ENCODE data around the gene TMEM204.

TMEM204 gene

DNA sequence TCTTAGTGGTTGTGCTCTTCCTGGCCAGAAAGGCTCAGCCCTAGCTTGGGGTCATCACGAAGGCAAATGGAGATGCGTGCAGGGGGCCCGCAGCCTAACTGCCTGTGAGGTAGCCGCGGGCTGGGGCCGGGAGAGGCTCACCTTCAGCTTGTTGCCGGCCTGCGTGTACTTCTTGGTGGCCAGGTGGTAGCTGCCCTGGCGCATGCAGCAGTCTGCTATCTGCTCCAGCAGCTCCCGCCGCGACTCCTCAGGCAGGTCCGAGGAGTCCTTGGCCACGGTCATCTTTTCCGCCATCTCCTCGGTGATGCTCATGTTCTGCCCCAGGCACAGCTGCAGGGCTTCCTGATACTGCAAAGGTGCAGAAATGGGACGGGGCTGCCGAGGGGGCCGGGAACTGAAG, 13.0 kb upstream of the TMEM204 start:
- DNase-seq (ENCODE audit: low read depth in 2 of 2), result no peak

DNA sequence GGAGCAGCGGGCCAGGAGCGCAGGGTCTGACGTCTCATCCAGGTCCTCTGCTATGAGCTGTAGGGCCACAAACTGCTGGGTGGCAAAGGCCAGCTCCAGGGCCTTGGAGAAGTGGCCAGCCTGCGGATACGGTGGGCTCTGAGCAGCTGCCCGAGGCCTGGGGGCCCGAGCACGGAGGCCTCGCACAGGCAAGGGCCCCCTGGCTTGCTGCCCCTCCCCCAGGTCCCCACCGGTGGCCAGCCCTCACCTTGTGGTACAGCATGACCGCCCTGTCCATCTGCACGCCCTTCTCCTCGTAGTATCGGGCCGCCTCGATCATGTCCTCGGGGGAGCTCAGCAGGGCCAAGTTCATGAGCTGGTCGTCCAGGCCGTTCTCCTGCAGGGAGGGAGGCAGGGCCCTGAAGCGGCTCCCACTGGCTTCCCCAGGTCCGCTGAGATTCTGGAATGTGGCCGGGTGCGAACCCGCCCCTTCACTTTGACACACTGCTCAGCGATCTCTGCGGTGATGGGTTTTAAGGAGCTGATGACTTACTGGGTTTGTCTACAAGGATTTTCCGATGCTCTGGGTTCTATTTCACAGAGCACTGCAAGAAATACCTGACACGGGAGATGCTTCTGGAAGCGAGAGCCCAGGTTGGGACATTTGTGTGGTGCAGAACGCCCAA, 9.8 kb upstream of the TMEM204 start:
- DNase-seq (ENCODE audit: low read depth in 2 of 2), result no peak

DNA sequence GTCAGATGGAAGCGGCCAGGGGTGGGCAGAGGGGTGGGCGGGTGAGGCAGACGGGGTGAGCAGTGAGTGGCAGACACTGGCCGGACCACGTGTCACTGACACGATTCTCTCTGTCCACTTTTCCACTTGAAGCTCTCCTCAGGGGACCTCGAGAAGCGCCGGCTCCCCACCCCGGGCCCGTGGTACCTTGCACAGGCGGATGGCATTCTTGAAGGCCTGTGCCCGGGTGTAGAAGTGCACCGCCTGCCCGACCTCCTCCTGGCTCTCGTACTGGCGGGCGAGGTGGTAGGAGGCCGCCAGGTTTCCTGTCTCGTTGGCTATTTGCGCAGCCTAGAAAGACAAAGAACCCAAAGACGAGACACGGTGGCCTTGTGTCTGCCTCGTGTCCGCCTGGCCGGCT, 9.1 kb upstream of the TMEM204 start:
- DNase-seq (ENCODE audit: low read depth in 2 of 2), result no peak

DNA sequence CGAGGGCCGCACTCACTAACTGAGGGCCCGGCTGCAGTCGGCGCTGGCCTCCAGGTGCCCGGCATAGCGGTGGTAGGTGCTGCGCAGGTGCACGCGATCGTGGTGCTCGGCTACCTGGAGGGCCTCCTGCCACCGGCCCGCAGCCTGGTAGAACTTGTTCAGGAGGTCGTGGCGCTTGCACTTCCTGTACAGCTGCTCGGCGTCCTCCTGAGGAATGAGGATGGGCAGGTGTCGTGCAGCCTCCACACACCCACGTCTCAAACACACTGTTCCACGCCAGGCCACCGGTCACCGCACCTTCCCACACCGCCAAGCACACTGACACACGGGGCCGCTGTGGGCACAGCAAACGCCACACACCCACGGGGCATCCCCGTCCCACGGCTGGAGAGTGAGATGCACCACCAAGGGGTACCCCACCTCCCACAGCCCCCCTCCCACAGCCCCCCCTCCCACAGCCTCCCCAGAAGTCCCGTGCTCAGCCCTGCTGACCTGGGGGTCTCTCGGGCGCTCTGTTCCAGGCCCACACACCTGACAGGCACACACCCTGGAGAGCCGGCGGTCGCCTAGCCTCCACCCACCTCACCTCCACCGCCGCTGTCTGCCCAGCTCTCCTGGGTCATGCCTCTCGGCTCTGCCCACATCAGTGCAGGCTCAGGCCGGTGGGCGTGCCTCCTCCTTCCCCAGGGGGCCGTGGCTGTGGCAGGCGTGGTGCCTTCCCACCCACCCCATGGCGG, 7.4 kb upstream of the TMEM204 start:
- DNase-seq (ENCODE audit: low read depth in 2 of 2), result no peak

DNA sequence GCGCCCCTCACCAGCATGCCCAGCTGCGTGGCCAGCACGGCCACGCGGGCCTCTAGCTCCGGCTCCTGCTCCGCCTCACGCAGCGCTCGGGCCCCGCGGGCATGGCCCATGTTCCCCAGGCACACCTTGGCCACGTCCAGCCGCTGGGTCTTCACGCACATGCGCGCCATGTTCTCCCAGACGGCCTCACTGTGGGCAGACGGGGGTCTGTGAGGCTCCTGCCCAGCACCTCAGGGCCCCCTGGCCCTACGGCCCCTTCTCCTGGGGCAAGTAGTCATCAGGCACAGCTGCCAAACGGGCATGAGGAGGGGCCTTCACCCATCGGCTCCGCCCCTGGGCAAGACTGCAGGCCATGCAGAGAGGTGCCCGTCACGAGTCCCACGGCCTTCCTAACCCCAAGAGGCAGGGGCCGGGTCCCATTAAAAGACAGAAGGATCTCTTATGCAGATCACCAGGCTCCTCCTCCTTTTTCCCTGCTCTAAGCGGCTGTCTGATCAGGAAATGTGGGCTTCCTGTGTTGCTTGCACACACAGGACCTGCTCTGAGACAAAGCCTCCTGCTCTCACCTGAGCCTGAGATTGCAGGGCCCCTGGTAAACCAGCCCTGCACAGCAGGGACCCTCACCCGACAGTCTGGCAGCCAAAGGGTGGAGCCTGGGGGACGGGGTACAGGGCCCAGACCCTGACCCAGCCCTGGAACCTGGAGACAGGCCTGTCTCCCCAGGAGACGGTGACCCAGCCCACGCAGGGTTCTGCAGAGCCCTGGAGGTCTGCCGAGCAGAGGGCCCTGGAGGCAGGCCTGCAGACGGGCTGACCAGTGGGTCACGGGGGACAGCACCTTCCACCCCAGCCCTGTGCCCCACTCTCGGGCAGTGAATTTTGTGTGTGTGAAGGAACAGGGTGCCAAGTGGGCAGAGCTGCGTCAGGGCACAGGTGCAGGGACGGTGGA, 6.6 kb upstream of the TMEM204 start:
- DNase-seq (ENCODE audit: low read depth in 2 of 2), result no peak

DNA sequence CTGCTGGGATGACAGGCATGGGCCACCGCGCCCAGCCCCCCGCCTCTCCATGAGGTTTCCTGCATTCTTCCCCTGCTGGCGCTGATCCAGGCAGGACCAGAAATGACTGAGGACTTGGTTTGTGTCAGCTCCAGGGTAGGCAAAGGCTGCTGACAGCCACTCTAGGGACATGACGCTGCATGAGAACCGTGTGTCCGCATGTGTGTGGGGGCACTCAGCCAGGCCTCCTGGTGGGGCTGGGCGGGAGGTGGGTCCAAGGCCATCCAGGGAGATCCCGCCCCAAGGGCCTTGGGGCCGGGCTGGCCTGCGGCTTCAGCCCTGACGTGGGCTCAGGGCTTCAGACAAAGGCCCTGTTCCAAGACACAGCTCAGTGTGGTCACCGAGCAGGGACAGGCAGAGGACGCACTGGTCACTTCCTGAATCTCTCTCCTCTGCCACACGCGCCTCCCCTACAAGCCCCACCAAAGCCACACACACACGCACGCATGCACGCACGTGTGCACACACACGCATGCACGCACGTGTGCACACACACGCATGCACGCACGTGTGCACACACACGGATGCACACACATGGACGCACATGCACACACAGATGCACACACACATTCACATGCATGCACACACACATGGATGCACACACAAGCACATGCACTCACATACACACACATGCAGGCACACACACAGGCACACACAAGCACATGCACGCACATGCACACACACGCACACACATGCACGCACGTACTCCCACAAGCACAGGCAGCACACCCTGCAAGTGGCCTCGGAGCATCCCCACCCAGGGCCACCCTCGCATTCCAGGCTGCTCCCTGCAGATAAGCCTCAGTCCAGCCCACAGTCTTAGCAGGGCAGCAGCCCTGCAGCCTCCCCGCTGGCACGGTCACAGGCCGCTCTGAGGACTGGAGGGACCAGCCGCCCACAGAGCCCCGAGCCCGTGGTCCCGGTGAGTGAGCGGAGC, 5.3 kb upstream of the TMEM204 start:
- DNase-seq (ENCODE audit: low read depth in 2 of 2), result no peak

DNA sequence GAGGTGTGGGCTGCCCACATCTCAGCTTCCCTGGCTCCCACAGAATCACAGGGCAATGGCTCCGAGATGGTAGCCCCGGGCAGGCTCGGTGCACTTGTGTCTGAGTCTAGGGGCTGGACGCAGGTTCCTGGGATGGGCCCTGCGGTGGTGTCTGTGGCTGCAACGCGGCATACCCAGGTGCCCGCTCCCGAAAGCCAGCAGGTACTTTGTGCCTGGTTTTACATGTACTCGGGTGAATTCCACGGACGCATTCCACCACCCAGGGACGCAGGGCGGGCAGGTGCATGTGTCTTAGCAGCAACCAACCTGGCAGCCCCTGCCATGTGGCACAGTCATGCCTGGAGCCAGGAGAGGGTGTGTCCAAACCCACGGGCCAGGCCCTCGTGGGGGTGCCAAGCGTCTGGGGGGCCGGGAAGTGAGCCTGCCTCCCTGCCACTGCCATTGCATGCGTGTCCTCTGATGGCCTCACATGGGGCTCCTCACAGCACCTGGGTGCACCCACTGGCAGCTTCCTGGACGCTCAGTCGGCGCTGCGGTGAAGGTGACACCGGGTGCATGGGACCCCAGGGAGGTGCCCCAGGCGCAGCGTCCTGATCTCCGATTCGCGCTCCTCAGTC, 4.4 kb upstream of the TMEM204 start:
- no peak for DNase-seq (ENCODE audit: low read depth in 2 of 2)

DNA sequence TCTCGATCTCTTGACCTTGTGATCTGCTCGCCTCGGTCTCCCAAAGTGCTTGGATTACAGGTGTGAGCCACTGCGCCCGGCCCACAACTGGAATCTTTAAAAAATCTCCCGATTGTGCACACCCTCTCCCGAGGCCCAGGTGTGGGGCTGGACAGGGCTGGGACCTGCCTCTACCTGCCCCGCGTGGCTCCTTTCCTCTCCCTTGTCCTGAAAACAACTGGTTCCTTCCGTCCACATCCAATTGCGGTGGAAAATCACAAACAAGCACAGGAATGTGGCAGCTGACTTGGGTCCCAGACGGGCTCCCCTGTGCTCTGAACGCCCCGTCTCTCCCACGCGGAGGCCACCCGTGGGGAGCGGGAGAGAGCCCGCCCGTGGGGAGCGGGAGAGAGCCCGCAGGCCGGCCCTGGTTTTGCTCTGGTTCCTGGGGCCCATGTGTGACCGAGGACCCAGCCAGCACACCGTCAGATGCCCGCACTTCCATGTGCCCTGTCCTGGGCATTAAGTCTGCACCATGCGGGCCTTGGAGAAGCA, 3.0 kb upstream of the TMEM204 start:
- DNase-seq (ENCODE audit: low read depth in 2 of 2), result no peak

DNA sequence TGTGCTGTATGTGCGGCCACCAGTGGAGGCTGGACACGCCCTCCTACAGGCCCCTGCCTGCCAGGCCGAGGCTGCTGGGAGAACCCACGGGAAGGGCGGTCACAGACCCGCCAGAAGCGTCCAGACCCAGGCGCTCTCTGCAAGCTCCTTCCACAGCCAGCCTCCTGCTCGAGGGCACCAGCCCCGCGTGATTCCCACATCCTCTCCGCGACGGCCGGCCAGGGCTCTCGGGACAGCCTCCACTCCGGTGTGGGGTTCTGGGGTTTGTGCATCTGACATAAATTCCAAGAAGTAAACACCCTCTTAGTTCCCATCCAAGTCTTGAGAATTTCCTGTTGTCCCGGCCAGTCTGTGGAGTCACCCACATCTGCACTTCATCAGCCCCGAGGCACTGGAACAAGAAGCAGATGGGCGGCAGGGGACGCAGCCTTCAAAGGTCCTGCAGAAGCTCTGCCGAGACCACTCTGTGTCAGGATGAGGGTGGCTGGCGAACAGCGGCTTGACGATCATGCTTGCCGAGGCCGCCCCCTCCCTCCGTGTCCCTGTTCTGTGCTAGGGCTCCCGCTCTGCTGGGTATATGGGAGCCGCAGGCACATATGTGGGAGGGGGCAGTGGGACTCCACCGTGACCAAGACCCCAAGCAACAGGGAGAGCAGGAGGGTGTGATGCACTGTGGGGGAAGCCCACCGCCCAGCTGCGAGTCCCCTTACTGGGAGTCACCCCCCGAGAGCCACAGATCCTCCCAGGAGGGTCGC, 2.4 kb upstream of the TMEM204 start:
- DNase-seq (ENCODE audit: low read depth in 2 of 2), result no peak

DNA sequence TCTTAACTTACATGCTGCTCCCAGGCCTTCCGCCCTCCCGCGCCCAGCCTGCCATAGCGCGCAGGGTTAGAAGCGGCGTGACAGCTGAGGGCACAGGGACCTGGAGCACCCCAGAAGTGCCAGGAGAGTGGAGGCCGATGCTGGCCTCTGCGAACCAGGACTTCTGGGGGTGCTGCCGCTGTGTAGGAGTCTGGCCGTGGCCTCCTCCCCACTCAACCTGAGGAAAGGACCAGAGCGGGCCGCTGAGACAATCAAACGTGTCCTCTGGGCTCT, 1.9 kb upstream of the TMEM204 start:
- no peak for DNase-seq (ENCODE audit: low read depth in 2 of 2)

DNA sequence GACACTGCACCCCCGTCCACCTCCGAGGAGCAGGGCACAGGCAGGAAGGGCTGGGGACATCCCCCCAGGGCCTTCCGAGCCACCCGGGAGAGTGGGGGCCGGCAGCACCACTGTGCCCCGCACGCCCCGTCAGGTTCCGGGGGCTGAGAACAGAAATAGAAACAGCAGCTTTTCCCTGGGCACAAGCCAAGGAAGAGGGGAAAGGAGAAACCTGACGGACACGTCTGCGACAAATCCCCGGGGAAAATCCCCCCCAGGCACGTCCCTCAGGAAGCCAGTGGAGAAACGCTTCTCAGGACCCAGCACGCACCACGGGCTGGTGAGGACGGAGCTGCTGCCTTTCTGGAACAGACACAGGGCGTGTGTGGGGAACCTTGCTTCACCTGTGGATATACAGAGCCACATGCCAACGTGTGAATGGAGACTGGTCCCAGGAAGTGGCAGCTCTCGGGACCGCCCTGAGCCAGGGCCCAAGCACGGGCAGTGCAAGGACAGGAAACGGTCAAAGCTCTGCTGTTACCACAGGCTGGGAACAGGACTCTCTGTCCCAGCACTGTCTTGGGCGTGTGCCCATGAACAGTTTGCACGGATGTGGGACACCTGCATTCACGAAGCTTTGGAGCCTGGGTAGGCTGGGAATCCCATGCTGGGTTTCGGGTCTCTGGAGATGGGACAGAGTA, 1.2 kb upstream of the TMEM204 start:
- no peak for DNase-seq (ENCODE audit: low read depth in 2 of 2)

DNA sequence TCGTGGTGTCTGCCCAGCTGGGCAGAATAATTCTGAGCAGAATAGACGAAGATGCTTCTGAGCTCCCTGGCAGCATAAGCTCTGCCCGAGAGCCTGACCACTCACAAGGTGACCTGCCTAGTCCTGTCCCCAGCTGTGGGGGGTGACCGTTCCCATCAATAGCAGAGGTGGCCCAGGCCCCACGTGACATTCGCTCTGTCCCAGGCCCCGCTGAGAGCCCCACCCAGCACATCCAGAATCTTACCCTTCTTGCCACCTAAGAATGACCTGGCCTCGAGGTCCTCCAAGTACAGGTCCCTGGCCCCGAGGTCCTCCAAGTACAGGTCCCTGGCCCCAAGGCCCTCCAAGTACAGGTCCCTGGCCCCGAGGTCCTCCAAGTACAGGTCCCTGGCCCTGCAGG, 695 bp upstream of the TMEM204 start:
- no peak for DNase-seq (ENCODE audit: low read depth in 2 of 2)

DNA sequence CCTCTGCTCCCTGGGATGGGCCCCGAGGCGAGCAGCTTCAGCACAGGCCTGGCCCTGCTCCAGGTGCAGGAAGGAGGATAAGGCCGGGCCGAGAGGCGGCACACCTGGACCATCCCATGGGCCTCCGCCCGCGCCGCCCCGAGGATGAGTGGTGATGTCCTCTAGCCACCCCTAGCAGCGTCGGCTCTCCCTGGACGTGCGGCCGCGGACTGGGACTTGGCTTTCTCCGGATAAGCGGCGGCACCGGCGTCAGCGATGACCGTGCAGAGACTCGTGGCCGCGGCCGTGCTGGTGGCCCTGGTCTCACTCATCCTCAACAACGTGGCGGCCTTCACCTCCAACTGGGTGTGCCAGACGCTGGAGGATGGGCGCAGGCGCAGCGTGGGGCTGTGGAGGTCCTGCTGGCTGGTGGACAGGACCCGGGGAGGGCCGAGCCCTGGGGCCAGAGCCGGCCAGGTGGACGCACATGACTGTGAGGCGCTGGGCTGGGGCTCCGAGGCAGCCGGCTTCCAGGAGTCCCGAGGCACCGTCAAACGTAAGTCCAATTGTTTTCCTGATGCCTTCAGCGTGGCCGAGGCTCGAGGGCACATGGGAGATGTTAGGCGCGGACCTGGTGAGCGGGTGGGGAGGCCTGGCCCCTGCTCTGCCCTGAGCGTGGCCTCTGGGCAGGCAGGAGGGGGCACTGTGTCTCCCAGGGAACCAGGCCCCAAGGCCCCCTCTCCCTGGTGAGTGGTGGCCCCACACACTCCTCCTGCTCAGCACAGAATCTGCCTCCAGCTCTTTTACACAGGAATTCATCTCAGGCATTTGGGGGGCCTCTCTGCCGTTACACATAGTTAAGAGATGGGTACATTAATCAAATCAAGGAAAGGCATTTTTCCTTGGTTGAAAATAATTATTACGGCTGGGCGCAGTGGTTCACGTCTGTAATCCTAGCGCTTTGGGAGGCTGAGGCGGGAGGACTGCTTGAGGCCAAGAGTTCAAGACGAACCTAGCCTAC, 855 bp downstream of the TMEM204 start:
- no peak for DNase-seq (ENCODE audit: low read depth in 2 of 2)

DNA sequence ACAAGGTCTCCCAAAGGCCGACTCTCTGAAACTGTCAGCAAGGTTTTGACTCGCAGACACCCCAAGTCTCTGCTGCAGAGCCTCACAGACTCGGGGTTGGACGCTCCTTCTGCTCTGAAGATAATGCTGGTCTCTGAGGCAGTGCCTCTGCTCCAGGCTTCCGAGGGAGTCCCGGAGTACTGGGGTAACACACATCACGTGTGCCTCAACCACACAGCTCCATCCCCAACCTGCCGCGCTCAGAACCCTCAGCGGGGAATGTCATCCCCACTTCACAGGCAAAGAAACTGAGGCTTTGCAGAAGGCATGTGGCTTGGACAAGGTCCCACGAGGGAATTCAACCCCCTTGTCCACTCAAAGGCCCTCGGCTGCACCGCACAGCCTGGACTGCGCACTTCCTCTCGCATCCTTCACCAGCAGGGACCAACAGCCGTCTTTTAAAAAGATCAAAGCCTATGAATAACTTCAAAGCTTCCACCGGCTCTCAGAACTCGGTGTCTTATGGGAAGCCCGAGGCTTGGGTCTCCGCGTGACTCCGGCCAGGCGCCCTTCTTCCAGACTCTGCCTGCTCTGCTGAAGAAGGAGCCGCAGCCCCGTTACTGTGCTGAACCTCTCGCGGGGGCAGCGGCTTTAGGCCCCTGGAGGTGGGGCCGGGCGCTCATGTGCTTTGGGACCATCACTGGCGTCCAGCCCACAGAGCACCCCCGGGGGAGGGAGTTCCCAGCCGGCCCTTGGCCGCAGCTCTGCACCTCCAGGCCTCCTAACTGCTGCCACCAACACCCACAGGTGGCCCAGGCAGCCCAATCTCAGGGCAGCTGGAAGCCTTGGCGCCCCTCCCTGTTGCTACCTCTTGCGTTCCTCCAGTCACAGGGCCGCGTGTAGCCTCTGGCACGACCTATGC, 2.2 kb downstream of the TMEM204 start:
- DNase-seq (ENCODE audit: low read depth in 2 of 2), result no peak

DNA sequence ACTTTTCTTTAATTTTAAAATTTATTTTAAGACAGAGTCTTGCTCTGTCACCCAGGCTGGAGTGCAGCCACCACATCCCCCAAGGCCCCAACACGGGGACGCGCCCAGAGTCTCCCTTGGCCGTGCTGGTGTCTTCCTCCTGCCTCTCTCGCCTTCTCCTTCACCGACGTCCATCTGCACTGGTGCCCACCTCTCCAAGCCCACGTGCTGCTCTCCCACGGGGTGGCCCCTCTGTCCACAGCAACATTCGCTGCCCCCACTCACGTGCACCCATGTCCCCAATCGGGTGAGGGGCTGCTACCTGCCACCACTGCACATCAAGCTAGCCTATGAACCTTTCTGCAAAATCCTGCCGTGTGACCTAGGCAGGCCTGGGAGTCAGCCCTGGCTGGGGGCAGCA, 3.1 kb downstream of the TMEM204 start:
- DNase-seq (ENCODE audit: low read depth in 2 of 2), result no peak

DNA sequence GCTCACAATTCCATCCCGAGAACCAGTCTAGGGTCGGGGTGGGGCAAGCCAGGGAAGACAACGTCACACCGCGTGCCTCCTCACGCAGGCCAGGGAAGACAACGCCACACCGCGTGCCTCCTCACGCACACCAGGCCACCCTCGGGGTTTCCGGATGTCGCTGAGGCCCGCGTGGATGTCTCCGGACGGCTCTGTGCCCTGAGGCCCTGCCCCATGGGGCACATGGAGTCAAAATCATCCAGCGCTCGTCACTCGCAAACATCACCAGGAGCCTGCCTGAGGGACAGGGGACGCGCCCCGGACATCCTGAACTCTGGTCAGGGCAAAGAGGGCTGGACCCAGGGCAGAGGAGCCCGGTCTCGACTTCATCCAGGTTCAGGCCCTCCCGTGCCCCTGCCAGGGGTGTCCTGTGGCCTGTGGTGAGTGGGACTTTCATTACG, 3.7 kb downstream of the TMEM204 start:
- DNase-seq (ENCODE audit: low read depth in 2 of 2), result no peak

DNA sequence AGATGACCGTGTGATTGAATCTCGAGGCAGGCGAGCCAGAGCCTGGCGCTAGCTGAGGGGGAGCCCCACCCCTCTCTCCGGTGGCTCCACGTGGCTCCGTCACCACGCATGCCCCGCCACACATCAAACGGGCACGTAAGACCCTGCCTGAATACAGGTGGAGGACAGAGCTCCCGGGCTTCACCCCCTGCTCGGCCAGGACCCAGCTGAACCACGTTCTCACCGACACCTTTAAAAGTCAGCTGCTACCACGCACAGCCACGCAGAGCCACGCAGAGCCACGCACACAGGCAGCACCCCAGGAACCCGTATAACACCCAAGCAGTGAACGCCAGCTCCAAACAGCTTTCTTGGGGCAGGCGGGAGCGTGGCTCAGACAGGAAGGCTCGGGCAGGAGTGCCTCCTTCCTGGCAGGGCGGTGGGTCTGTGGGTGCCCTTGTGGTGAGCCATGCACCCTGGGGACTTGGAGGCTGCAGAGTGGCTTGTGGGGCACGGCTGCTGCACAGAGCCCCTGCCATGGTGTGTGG, 4.4 kb downstream of the TMEM204 start:
- no peak for DNase-seq (ENCODE audit: low read depth in 2 of 2)
